SK-MEL-5 (cell line): ENCODE results near the gene IL19. TPM values are rescaled to one million over a fixed set of nuclear protein-coding genes. Genes with fewer than 3 reads are reported as not detected.

Source experiments
- DNase-seq: peaks from one replicate; pipeline ENCODE4 v3.0.0-alpha.2; 2016; ENCODE audit warnings: low read depth, low spot score
- in situ Hi-C: cut with HindIII; loops from 2 replicates; pipeline ENCODE4 v1.10.0; 2016; ENCODE audit warnings: low sequenced_read_pairs, high pct_unique_total_duplicates, low pct_unique_long_range_greater_than_20kb
- small RNA-seq, 2 experiments: library from RNA; depleted of rRNA; stranded (forward); fragments of <200 nt; gene quantifications; one replicate each; pipeline ENCODE3, GENCODE V24; 2014
- total RNA-seq: library from RNA; depleted of rRNA; stranded (reverse); fragments of >200 nt; shearing (Covaris generic); gene quantifications from 2 replicates; pipeline ENCODE4 v1.2.3, GENCODE V29; 2014; rRNA removed

IL19 gene
- total RNA-seq, 1 experiment from 2014 or later, result 0.26 TPM

DNA sequence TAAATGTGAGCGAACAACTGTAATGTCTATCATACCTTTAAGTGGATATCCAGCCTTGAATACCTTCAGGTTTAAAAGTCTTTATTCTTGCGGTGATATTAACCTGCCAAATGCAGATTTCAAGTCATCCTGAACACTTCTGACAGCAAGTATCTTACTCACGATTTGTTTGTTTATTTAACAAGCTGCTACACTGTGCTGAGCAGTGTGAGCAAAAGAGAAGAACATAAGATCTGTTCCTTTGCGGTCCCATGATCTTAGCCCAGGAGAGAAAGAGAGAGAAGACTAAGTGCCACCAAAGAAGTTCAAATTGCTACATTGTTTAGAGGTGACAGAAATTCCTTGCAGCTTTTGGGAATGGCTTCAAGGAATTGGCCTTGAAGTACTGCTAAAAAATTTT lies 117.1 kb downstream of the IL19 start:
- DNase-seq, result no peak
- in situ Hi-C loops, result no loop called here

- in situ Hi-C loops, result no loop called here
- DNase-seq, result peak; percentile 98
Measured at GRCh38 chr1:206890125-206891060, 119.8 kb downstream of the IL19 start.

- peak; percentile 36 for DNase-seq
- in situ Hi-C loops, result no loop called here
Measured at GRCh38 chr1:206891412-206891811, 120.8 kb downstream of the IL19 start.

Small RNA genes lying within 50 kb of the gene (small RNA-seq; reads per million reads assigned to genes)
- 0 reads per million in 2 experiments for gene RF00019

Other genes with a start within 250 kb of the IL19 start
- 57.8 and 58.7 TPM in 2 replicates for gene EIF2D, start 158.3 kb upstream of the IL19 start, total RNA-seq
- 26.3 and 33.1 TPM in 2 replicates for gene DYRK3, start 135.2 kb upstream of the IL19 start, total RNA-seq
- gene MAPKAPK2, start 85.9 kb upstream of the IL19 start, total RNA-seq, result 27.9 and 28.4 TPM in 2 replicates
- not detected in 2 replicates for gene IL10, start 1.7 kb downstream of the IL19 start, total RNA-seq
- not detected in 2 replicates for gene IL20, start 94.8 kb downstream of the IL19 start, total RNA-seq
- gene IL24, start 126.7 kb downstream of the IL19 start, total RNA-seq, result 0.37 TPM in 1 of 2 replicates, not detected in the other
- 1.7 and 2.8 TPM in 2 replicates for gene FCMR, start 151.2 kb downstream of the IL19 start, total RNA-seq
- gene PIGR, start 175.7 kb downstream of the IL19 start, total RNA-seq, result not detected in 2 replicates
- gene FCAMR, start 199.7 kb downstream of the IL19 start, total RNA-seq, result not detected in 2 replicates